ENCODE results near the gene NRP2.
A peak's percentile ranks its signal among the peaks of the same experiment; 100 is the strongest.

Gene NRP2

GRCh38 chr2:205703471-205704126 is 21.3 kb downstream of the NRP2 start:
- H4K91ac ChIP-seq (ENCODE audit: low read depth, low read length, poor library complexity) = no peak overlapping the region
- H3K18ac ChIP-seq (ENCODE audit: low read length) = peak overlapping the region; percentile 44
- no peak overlapping the region for H2BK15ac ChIP-seq (ENCODE audit: low read length)
- no peak for DNase-seq (ENCODE audit: low spot score)
- H3K9ac ChIP-seq (ENCODE audit: low read depth, low read length, poor library complexity) = no peak overlapping the region
- no CpG with 5 or more reads among the region's 8 CpGs for WGBS, 2 donors (ENCODE audit: extremely low coverage in 2 of 2, insufficient read length in 2 of 2, insufficient replicate concordance in 1 of 2)
- no peak overlapping the region for H2AK5ac ChIP-seq (ENCODE audit: low read depth, low read length)
- no peak overlapping the region for H2AFZ ChIP-seq (ENCODE audit: low read length)
- H3K4me3 ChIP-seq (ENCODE audit: low read length in 2 of 2) = no peak overlapping the region
- H3K14ac ChIP-seq (ENCODE audit: low read length) = no peak overlapping the region
- peak overlapping the region; percentile 28 for H3K27ac ChIP-seq (replicated peaks; ENCODE audit: low read length)
- H4K8ac ChIP-seq (ENCODE audit: low read depth, low read length) = no peak overlapping the region
- H3K27me3 ChIP-seq (ENCODE audit: control insufficient read depth in 3 of 3, insufficient read depth in 3 of 3, low read depth in 1 of 3, low read length in 3 of 3) = no peaks in the 10 kb centered on the region
- no peak overlapping the region for H3K4ac ChIP-seq (ENCODE audit: low read length)
- no peaks in the 10 kb centered on the region for H3K9me3 ChIP-seq (replicated peaks in 1 of 2; ENCODE audit: control insufficient read depth in 2 of 2, insufficient read depth in 1 of 2, low read depth in 1 of 2, low read length in 2 of 2)
- no peak overlapping the region for H3K23ac ChIP-seq (ENCODE audit: low read depth, low read length, poor library complexity)
- H3K79me1 ChIP-seq (ENCODE audit: low read depth, low read length) = no peaks in the 10 kb centered on the region
- peak overlapping the region; percentile 35 for H2BK5ac ChIP-seq (ENCODE audit: low read length)
- no peak overlapping the region for H3K4me2 ChIP-seq (ENCODE audit: insufficient read depth, low read length, poor library complexity, severe bottlenecking)
- no peak overlapping the region for H2BK12ac ChIP-seq (ENCODE audit: low read length)
- H3K36me3 ChIP-seq (replicated peaks in 1 of 2; ENCODE audit: control insufficient read depth in 2 of 2, insufficient read depth in 2 of 2, low read length in 2 of 2) = peaks cover 0 to 17% of the 10 kb centered on the region in 2 donors
- H2BK120ac ChIP-seq (ENCODE audit: low read depth, low read length) = no peak overlapping the region
- peaks cover 38 to 50% of the 10 kb centered on the region in 2 donors for H3K4me1 ChIP-seq (ENCODE audit: control insufficient read depth in 2 of 2, insufficient read depth in 1 of 2, low read depth in 1 of 2, low read length in 2 of 2)

GRCh38 chr2:205704127-205704741 is 21.9 kb downstream of the NRP2 start:
- H2BK12ac ChIP-seq (ENCODE audit: low read length) = no peak overlapping the region
- H3K9me3 ChIP-seq (replicated peaks in 1 of 2; ENCODE audit: control insufficient read depth in 2 of 2, insufficient read depth in 1 of 2, low read depth in 1 of 2, low read length in 2 of 2) = no peaks in the 10 kb centered on the region
- DNase-seq (ENCODE audit: low spot score) = no peak
- H3K4me2 ChIP-seq (ENCODE audit: insufficient read depth, low read length, poor library complexity, severe bottlenecking) = no peak overlapping the region
- no peak overlapping the region for H3K4ac ChIP-seq (ENCODE audit: low read length)
- no peak overlapping the region for H2BK120ac ChIP-seq (ENCODE audit: low read depth, low read length)
- no peak overlapping the region for H2AK5ac ChIP-seq (ENCODE audit: low read depth, low read length)
- peak overlapping the region; percentile 35 for H2BK5ac ChIP-seq (ENCODE audit: low read length)
- WGBS, 2 donors (ENCODE audit: extremely low coverage in 2 of 2, insufficient read length in 2 of 2, insufficient replicate concordance in 1 of 2) = no CpG with 5 or more reads among the region's 9 CpGs
- peak overlapping the region; percentile 28 for H3K27ac ChIP-seq (replicated peaks; ENCODE audit: low read length)
- no peak overlapping the region for H3K9ac ChIP-seq (ENCODE audit: low read depth, low read length, poor library complexity)
- H3K79me1 ChIP-seq (ENCODE audit: low read depth, low read length) = no peaks in the 10 kb centered on the region
- H3K23ac ChIP-seq (ENCODE audit: low read depth, low read length, poor library complexity) = no peak overlapping the region
- H4K8ac ChIP-seq (ENCODE audit: low read depth, low read length) = no peak overlapping the region
- peaks cover 0 to 18% of the 10 kb centered on the region in 2 donors for H3K36me3 ChIP-seq (replicated peaks in 1 of 2; ENCODE audit: control insufficient read depth in 2 of 2, insufficient read depth in 2 of 2, low read length in 2 of 2)
- H3K4me1 ChIP-seq (ENCODE audit: control insufficient read depth in 2 of 2, insufficient read depth in 1 of 2, low read depth in 1 of 2, low read length in 2 of 2) = peaks cover 32 to 48% of the 10 kb centered on the region in 2 donors
- peak overlapping the region; percentile 44 for H3K18ac ChIP-seq (ENCODE audit: low read length)
- no peak overlapping the region for H2AFZ ChIP-seq (ENCODE audit: low read length)
- H3K4me3 ChIP-seq (ENCODE audit: low read length in 2 of 2) = no peak overlapping the region
- no peak overlapping the region for H3K14ac ChIP-seq (ENCODE audit: low read length)
- H3K27me3 ChIP-seq (ENCODE audit: control insufficient read depth in 3 of 3, insufficient read depth in 3 of 3, low read depth in 1 of 3, low read length in 3 of 3) = no peaks in the 10 kb centered on the region
- H2BK15ac ChIP-seq (ENCODE audit: low read length) = peak overlapping the region; percentile 23
- H4K91ac ChIP-seq (ENCODE audit: low read depth, low read length, poor library complexity) = no peak overlapping the region

- Histone ChIP-seq H3K14ac (ENCODE audit: low read length) (no peak overlapping the region), H3K4me1 (ENCODE audit: control insufficient read depth in 2 of 2, insufficient read depth in 1 of 2, low read depth in 1 of 2, low read length in 2 of 2) (peaks cover 20 to 35% of the 10 kb centered on the region in 2 donors), H2BK5ac (ENCODE audit: low read length) (no peak overlapping the region), H3K27me3 (ENCODE audit: control insufficient read depth in 3 of 3, insufficient read depth in 3 of 3, low read depth in 1 of 3, low read length in 3 of 3) (no peaks in the 10 kb centered on the region), H3K4ac (ENCODE audit: low read length) (no peak overlapping the region), H2BK12ac (ENCODE audit: low read length) (no peak overlapping the region), H3K27ac (replicated peaks; ENCODE audit: low read length) (peak overlapping the region; percentile 21), H4K91ac (ENCODE audit: low read depth, low read length, poor library complexity) (no peak overlapping the region), H3K23ac (ENCODE audit: low read depth, low read length, poor library complexity) (no peak overlapping the region), H3K9ac (ENCODE audit: low read depth, low read length, poor library complexity) (no peak overlapping the region), H3K79me1 (ENCODE audit: low read depth, low read length) (no peaks in the 10 kb centered on the region), H4K8ac (ENCODE audit: low read depth, low read length) (no peak overlapping the region), H2BK120ac (ENCODE audit: low read depth, low read length) (no peak overlapping the region), H2BK15ac (ENCODE audit: low read length) (no peak overlapping the region), H3K4me2 (ENCODE audit: insufficient read depth, low read length, poor library complexity, severe bottlenecking) (no peak overlapping the region), H3K9me3 (replicated peaks in 1 of 2; ENCODE audit: control insufficient read depth in 2 of 2, insufficient read depth in 1 of 2, low read depth in 1 of 2, low read length in 2 of 2) (no peaks in the 10 kb centered on the region), H3K4me3 (ENCODE audit: low read length in 2 of 2) (no peak overlapping the region), H2AFZ (ENCODE audit: low read length) (peak overlapping the region; percentile 2), H3K18ac (ENCODE audit: low read length) (no peak overlapping the region), H3K36me3 (replicated peaks in 1 of 2; ENCODE audit: control insufficient read depth in 2 of 2, insufficient read depth in 2 of 2, low read length in 2 of 2) (peaks cover 0 to 13% of the 10 kb centered on the region in 2 donors), H2AK5ac (ENCODE audit: low read depth, low read length) (no peak overlapping the region)
- WGBS, 2 donors (ENCODE audit: extremely low coverage in 2 of 2, insufficient read length in 2 of 2, insufficient replicate concordance in 1 of 2) = no CpG with 5 or more reads among the region's 16 CpGs
- DNase-seq (ENCODE audit: low spot score) = no peak
Observed at GRCh38 chr2:205705511-205706349, 23.4 kb downstream of the NRP2 start.

Data from neuronal stem cell (in vitro differentiated cells).